ENCODE results near the gene PRAMEF20. TPM values are rescaled to one million over a fixed set of nuclear protein-coding genes. Genes with fewer than 3 reads are reported as not detected.

PRAMEF20 gene
- total RNA-seq, 2 donors from 2014 or later: not detected

DNA sequence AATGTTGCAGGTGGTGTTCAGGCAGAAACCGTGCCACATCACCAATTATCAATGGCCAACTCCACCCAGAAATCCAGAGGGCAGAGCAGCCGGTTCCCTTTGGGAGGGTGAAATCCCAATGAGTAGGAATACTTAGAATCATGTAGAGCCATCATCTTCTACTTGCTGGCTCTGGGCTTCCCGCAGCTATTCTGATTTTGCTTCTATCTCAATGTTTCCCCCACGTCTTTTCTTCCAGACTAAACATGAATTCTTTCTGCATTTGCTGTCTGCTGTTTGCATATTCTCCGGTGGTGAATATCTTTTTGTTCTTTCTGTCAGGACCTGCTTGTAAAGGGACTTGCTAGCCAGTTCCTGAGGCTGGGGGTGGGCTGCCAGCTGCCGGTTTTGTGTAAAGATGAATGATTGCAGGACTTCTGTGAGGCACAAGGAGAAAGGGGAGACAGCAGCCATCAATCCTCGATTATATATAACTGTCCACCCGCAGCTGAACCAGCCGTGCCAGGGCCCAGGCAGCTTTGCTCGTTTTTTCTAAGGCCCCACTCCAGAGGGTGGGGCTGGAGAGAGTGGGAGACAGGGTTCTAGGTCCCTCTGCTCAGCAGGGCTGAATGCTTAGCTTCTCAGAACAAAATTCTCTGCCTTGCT, 33.2 kb downstream of the PRAMEF20 start:
- no peak overlapping the region for H3K4me3 ChIP-seq
- TF ChIP-seq POLR2A (IDR thresholded peaks at IDR 0.05): no peak
- no peak for TF ChIP-seq CTCF (IDR thresholded peaks at IDR 0.05)
- 38 to 46% methylated on average over 10 of the region's 10 CpGs for WGBS, 2 donors
- no peaks in the 10 kb centered on the region for H3K4me1 ChIP-seq
- intact Hi-C loops (cut with DNase I): no loop called here
- H3K27me3 ChIP-seq: no peaks in the 10 kb centered on the region
- no peaks in the 10 kb centered on the region for H3K36me3 ChIP-seq (replicated peaks in 1 of 2; ENCODE audit: insufficient read depth in 1 of 2, low read depth in 2 of 2)
- no peak for ATAC-seq
- no peak overlapping the region for H3K27ac ChIP-seq
- DNase-seq: no peak
- H3K9me3 ChIP-seq: no peaks in the 10 kb centered on the region

DNA sequence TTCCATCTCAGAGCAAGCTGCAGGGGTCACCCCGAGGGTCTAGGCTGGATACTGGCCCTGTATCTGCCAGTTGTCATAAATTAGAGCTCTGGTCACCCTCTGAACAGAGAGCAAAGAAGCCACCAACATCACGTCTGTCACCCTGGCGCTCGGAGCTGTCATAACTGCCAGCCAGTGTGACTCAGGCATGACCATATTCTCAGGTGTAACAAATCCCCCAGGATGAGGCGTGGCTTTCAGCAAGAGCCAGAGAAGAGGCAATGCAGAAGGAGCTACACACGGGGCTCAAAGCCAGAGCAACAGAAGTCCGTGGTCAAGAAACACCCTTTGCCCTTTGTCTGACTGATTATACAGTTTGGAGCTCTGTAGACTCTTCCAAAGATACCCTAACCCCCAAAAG, 40.0 kb downstream of the PRAMEF20 start:
- no peak for ATAC-seq
- intact Hi-C loops (cut with DNase I): no loop called here
- H3K27ac ChIP-seq: no peak overlapping the region
- H3K9me3 ChIP-seq: no peaks in the 10 kb centered on the region
- H3K36me3 ChIP-seq (replicated peaks in 1 of 2; ENCODE audit: insufficient read depth in 1 of 2, low read depth in 2 of 2): no peaks in the 10 kb centered on the region
- no peak overlapping the region for H3K4me3 ChIP-seq
- H3K27me3 ChIP-seq: no peaks in the 10 kb centered on the region
- 48 to 61% methylated on average over 7 of the region's 7 CpGs for whole genome bisulfite sequencing, 2 donors
- TF ChIP-seq POLR2A (IDR thresholded peaks at IDR 0.05): no peak
- no peak for TF ChIP-seq CTCF (IDR thresholded peaks at IDR 0.05)
- H3K4me1 ChIP-seq: no peaks in the 10 kb centered on the region
- DNase-seq: no peak

DNA sequence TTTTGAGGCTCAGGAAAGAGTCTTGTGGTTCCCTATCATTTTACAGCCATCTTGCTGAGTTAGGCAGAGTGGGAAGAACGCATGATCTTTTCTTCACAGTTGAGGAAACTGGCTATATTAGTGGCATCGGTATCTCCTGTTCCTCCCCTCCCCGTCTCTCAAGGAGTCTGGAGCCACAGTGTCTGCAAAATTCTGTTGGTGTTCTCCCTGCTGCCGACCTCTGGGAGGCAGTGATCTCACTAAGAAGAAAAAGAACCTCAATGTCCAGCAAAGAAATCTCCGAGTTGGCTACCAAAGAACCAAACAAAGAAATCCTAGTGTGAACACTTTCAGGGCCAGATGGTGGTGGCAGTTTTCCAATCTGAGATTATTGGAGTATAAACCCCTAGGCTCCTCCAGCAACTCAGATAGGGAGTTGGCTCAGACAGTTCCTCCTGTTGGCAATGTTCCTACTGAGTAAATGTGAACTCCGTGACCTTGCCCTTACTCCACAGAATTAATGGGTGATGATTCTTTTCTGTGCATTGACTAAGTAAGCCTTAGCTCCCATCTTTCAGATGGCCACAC, 41.2 kb downstream of the PRAMEF20 start:
- Histone ChIP-seq H3K27ac (no peak overlapping the region), H3K4me3 (no peak overlapping the region), H3K9me3 (no peaks in the 10 kb centered on the region), H3K4me1 (no peaks in the 10 kb centered on the region), H3K36me3 (replicated peaks in 1 of 2; ENCODE audit: insufficient read depth in 1 of 2, low read depth in 2 of 2) (no peaks in the 10 kb centered on the region), H3K27me3 (no peaks in the 10 kb centered on the region)
- no peak for ATAC-seq
- no peak for TF ChIP-seq POLR2A (IDR thresholded peaks at IDR 0.05)
- TF ChIP-seq CTCF (IDR thresholded peaks at IDR 0.05): no peak
- no peak for DNase-seq
- intact Hi-C loops (cut with DNase I): no loop called here
- WGBS, 2 donors: 38 to 43% methylated on average over 6 of the region's 6 CpGs

GRCh38 chr1:13456904-13457532, 46.8 kb downstream of the PRAMEF20 start:
- no peaks in the 10 kb centered on the region for H3K9me3 ChIP-seq
- intact Hi-C loops (cut with DNase I): no loop called here
- no peak overlapping the region for H3K4me3 ChIP-seq
- H3K36me3 ChIP-seq (replicated peaks in 1 of 2; ENCODE audit: insufficient read depth in 1 of 2, low read depth in 2 of 2): no peaks in the 10 kb centered on the region
- TF ChIP-seq POLR2A (IDR thresholded peaks at IDR 0.05): no peak
- no peak for TF ChIP-seq CTCF (IDR thresholded peaks at IDR 0.05)
- no peak overlapping the region for H3K27ac ChIP-seq
- no peaks in the 10 kb centered on the region for H3K4me1 ChIP-seq
- WGBS, 2 donors: 43 to 46% methylated on average over 14 to 15 of the region's 15 CpGs
- ATAC-seq (no peak), DNase-seq (no peak)
- H3K27me3 ChIP-seq: no peaks in the 10 kb centered on the region

Measured in body of pancreas (tissue), 4 donors.